SK-N-MC (cell line): ENCODE results near the gene RHBDF2.

Source experiments
- DNase-seq: peaks from one replicate; pipeline ENCODE4 v3.0.0-alpha.2; 2011; ENCODE audit warnings: low read depth, low spot score
- H3K27ac ChIP-seq: fragments of 200-600 bp; sonication (generic); 2 replicates; pipeline ENCODE4 v1.5.1; 2016; ENCODE audit warnings: mixed run types
- H3K36me3 ChIP-seq: fragments of 200-600 bp; sonication (generic); 2 replicates; pipeline ENCODE4 v1.6.1; 2017; ENCODE audit warnings: antibody characterized with exemption, low read length, mixed read lengths; ENCODE audit not compliant: insufficient read depth
- H3K4me3 ChIP-seq: fragments of 200-600 bp; sonication (generic); 2 replicates; pipeline ENCODE4 v1.5.1; 2016
- H3K9ac ChIP-seq: fragments of 200-600 bp; sonication (generic); 2 replicates; pipeline ENCODE4 v1.8.0; 2017; ENCODE audit warnings: mixed run types, mixed read lengths; ENCODE audit not compliant: insufficient read length
- H3K9me3 ChIP-seq: fragments of 200-600 bp; sonication (generic); 2 replicates; pipeline ENCODE4 v1.6.1; 2017; ENCODE audit warnings: low read depth, mild to moderate bottlenecking, antibody characterized with exemption, low read length, moderate library complexity, mixed read lengths
- EZH2 ChIP-seq: fragments of 200-600 bp; sonication (generic); IDR thresholded peaks from one replicate; pipeline ENCODE4 v1.6.1; 2017; ENCODE audit warnings: antibody characterized with exemption
- FOXP2 ChIP-seq: optimal IDR thresholded peaks from 2 replicates; pipeline ENCODE3; 2011; ENCODE audit warnings: mild to moderate bottlenecking, moderate library complexity; ENCODE audit not compliant: insufficient read depth; ENCODE audit errors: extremely low read length, control extremely low read depth
- POLR2AphosphoS5 ChIP-seq: IDR thresholded peaks from 2 replicates; pipeline ENCODE4 v1.6.1; 2012; ENCODE audit warnings: mild to moderate bottlenecking, low read depth, low read length, borderline replicate concordance

RHBDF2 gene

GRCh38 chr17:76491271-76492122 lies 9.7 kb downstream of the RHBDF2 start:
- Histone ChIP-seq H3K9me3 (no peaks in the 10 kb centered on the region), H3K4me3 (no peak overlapping the region), H3K27ac (no peak overlapping the region), H3K36me3 (no peaks in the 10 kb centered on the region), H3K9ac (no peak overlapping the region)
- TF ChIP-seq FOXP2 (no peak), POLR2AphosphoS5 (no peak), EZH2 (no peak)
- DNase-seq, result no peak

GRCh38 chr17:76490112-76490710 lies 11.0 kb downstream of the RHBDF2 start:
- no peaks in the 10 kb centered on the region for H3K36me3 ChIP-seq
- H3K27ac ChIP-seq, result no peak overlapping the region
- DNase-seq, result no peak
- no peaks in the 10 kb centered on the region for H3K9me3 ChIP-seq
- no peak for TF ChIP-seq EZH2
- no peak for TF ChIP-seq POLR2AphosphoS5
- no peak for TF ChIP-seq FOXP2
- H3K9ac ChIP-seq, result no peak overlapping the region
- no peak overlapping the region for H3K4me3 ChIP-seq

- no peaks in the 10 kb centered on the region for H3K36me3 ChIP-seq
- TF ChIP-seq POLR2AphosphoS5 (no peak), FOXP2 (no peak), EZH2 (no peak)
- H3K9ac ChIP-seq, result no peak overlapping the region
- DNase-seq, result no peak
- no peaks in the 10 kb centered on the region for H3K9me3 ChIP-seq
- H3K27ac ChIP-seq, result no peak overlapping the region
- no peak overlapping the region for H3K4me3 ChIP-seq
These were observed 13.6 kb downstream of the RHBDF2 start for GRCh38 chr17:76487451-76488192.

GRCh38 chr17:76485569-76485968 lies 15.7 kb downstream of the RHBDF2 start:
- no peak overlapping the region for H3K27ac ChIP-seq
- H3K9me3 ChIP-seq, result no peaks in the 10 kb centered on the region
- DNase-seq, result no peak
- H3K36me3 ChIP-seq, result no peaks in the 10 kb centered on the region
- H3K9ac ChIP-seq, result no peak overlapping the region
- no peak overlapping the region for H3K4me3 ChIP-seq
- TF ChIP-seq EZH2 (no peak), POLR2AphosphoS5 (no peak), FOXP2 (no peak)

- Histone ChIP-seq H3K9ac (no peak overlapping the region), H3K27ac (no peak overlapping the region), H3K36me3 (no peaks in the 10 kb centered on the region), H3K9me3 (no peaks in the 10 kb centered on the region), H3K4me3 (no peak overlapping the region)
- TF ChIP-seq EZH2 (no peak), FOXP2 (no peak), POLR2AphosphoS5 (no peak)
- no peak for DNase-seq
These were observed 16.9 kb downstream of the RHBDF2 start for GRCh38 chr17:76484228-76484725.

- Histone ChIP-seq H3K4me3 (no peak overlapping the region), H3K27ac (no peak overlapping the region)
These were observed 20.1 kb downstream of the RHBDF2 start for GRCh38 chr17:76481071-76481655.

GRCh38 chr17:76480632-76481031 lies 20.6 kb downstream of the RHBDF2 start:
- H3K27ac ChIP-seq, result no peak overlapping the region
- no peaks in the 10 kb centered on the region for H3K36me3 ChIP-seq
- no peak for TF ChIP-seq POLR2AphosphoS5
- TF ChIP-seq EZH2, result no peak
- no peak for TF ChIP-seq FOXP2
- no peak for DNase-seq
- no peak overlapping the region for H3K4me3 ChIP-seq
- no peak overlapping the region for H3K9ac ChIP-seq
- H3K9me3 ChIP-seq, result no peaks in the 10 kb centered on the region

More at GRCh38 chr17:76481071-76481655, 20.1 kb downstream of the RHBDF2 start:
- Histone ChIP-seq H3K9me3 (no peaks in the 10 kb centered on the region), H3K36me3 (no peaks in the 10 kb centered on the region), H3K9ac (no peak overlapping the region)
- no peak for TF ChIP-seq POLR2AphosphoS5
- no peak for TF ChIP-seq EZH2
- TF ChIP-seq FOXP2, result no peak
- DNase-seq, result no peak
